Hepatocyte (in vitro differentiated cells): ENCODE data around the gene PARD3B. TPM values are rescaled to one million over a fixed set of nuclear protein-coding genes. Genes with fewer than 3 reads are reported as not detected.

Experiments
- DNase-seq: peaks from one replicate; pipeline ENCODE4 v3.0.0-alpha.2; 2016; ENCODE audit warnings: low spot score
- H2AFZ ChIP-seq: fragments of 200-600 bp; sonication (generic); 2 replicates; pipeline ENCODE4 v1.6.0; 2016; ENCODE audit warnings: antibody characterized with exemption, mild to moderate bottlenecking
- H3K27ac ChIP-seq: fragments of 200-600 bp; sonication (generic); 2 replicates; pipeline ENCODE4 v1.5.1; 2016; ENCODE audit warnings: mild to moderate bottlenecking
- H3K27me3 ChIP-seq: fragments of 200-600 bp; sonication (generic); 2 replicates; pipeline ENCODE4 v1.6.1; 2016
- H3K36me3 ChIP-seq: fragments of 200-600 bp; sonication (generic); replicated peaks from 2 replicates; pipeline ENCODE4 v1.5.1; 2016; ENCODE audit warnings: low read depth; ENCODE audit not compliant: insufficient read depth
- H3K4me1 ChIP-seq: fragments of 200-600 bp; sonication (generic); 2 replicates; pipeline ENCODE4 v1.5.1; 2016; ENCODE audit warnings: mild to moderate bottlenecking, moderate library complexity; ENCODE audit not compliant: insufficient read depth
- H3K4me2 ChIP-seq: fragments of 200-600 bp; sonication (generic); 2 replicates; pipeline ENCODE4 v1.6.0; 2016
- H3K4me3 ChIP-seq: fragments of 200-600 bp; sonication (generic); 2 replicates; pipeline ENCODE4 v1.5.1; 2016; ENCODE audit warnings: mild to moderate bottlenecking
- H3K79me2 ChIP-seq: fragments of 200-600 bp; sonication (generic); 2 replicates; pipeline ENCODE4 v1.6.0; 2017; ENCODE audit warnings: mild to moderate bottlenecking
- H3K9me2 ChIP-seq: fragments of 200-600 bp; sonication (generic); replicated peaks from 2 replicates; pipeline ENCODE4 v1.6.0; 2017; ENCODE audit warnings: mild to moderate bottlenecking; ENCODE audit not compliant: insufficient read depth
- H3K9me3 ChIP-seq: fragments of 200-600 bp; sonication (generic); 2 replicates; pipeline ENCODE4 v1.5.1; 2016; ENCODE audit warnings: low read depth, mild to moderate bottlenecking
- H4K20me1 ChIP-seq: fragments of 200-600 bp; sonication (generic); 2 replicates; pipeline ENCODE4 v1.6.0; 2016; ENCODE audit warnings: mild to moderate bottlenecking; ENCODE audit not compliant: insufficient read depth, poor library complexity, severe bottlenecking
- CTCF ChIP-seq: fragments of 200-600 bp; sonication (generic); IDR thresholded peaks from 2 replicates; pipeline ENCODE4 v1.5.1; 2016; ENCODE audit warnings: antibody characterized with exemption, mild to moderate bottlenecking; ENCODE audit not compliant: poor library complexity
- EZH2 ChIP-seq: fragments of 200-600 bp; sonication (generic); IDR thresholded peaks from 2 replicates; pipeline ENCODE4 v1.6.1; 2016; ENCODE audit warnings: antibody characterized with exemption, mild to moderate bottlenecking, borderline replicate concordance
- EZH2phosphoT487 ChIP-seq: fragments of 200-600 bp; sonication (generic); IDR thresholded peaks from one replicate; pipeline ENCODE4 v1.6.1; 2018; ENCODE audit warnings: antibody characterized with exemption, mild to moderate bottlenecking, low read depth, moderate library complexity; ENCODE audit not compliant: unreplicated experiment, severe bottlenecking
- WGBS: methylation state at CpG from one replicate; pipeline ENCODE4 v1.1.6; 2016; ENCODE audit warnings: low lambda C conversion rate; ENCODE audit errors: missing lambda C conversion rate; 5-methylcytosine and 5-hydroxymethylcytosine counted together
- polyA plus RNA-seq: library from polyadenylated mRNA; unstranded; fragments of >200 nt; fragmentation: Nextera tagmentation; extraction: Ambion mirVana; gene quantifications from 2 replicates; pipeline ENCODE4 v1.2.1, GENCODE V29; 2016
- total RNA-seq: library from RNA; depleted of rRNA; stranded (reverse); fragments of >200 nt; gene quantifications from 2 replicates; pipeline ENCODE4 v1.2.3, GENCODE V29; 2014

The PARD3B gene
- total and polyA plus RNA-seq, 2 experiments from 2014 or later, result 11.5 to 21.7 TPM

GRCh38 chr2:205644018-205644417, 1098.7 kb downstream of the PARD3B start:
- H3K4me2 ChIP-seq, result no peak overlapping the region
- no peak overlapping the region for H3K27ac ChIP-seq
- 76% methylated on average over 5 of the region's 5 CpGs for WGBS
- H4K20me1 ChIP-seq, result no peaks in the 10 kb centered on the region
- no peak overlapping the region for H3K4me3 ChIP-seq
- TF ChIP-seq CTCF (no peak), EZH2 (no peak), EZH2phosphoT487 (no peak)
- no peaks in the 10 kb centered on the region for H3K9me3 ChIP-seq
- no peak overlapping the region for H2AFZ ChIP-seq
- no peaks in the 10 kb centered on the region for H3K36me3 ChIP-seq
- H3K9me2 ChIP-seq, result no peaks in the 10 kb centered on the region
- no peak for DNase-seq
- H3K79me2 ChIP-seq, result no peaks in the 10 kb centered on the region
- no peaks in the 10 kb centered on the region for H3K4me1 ChIP-seq
- H3K27me3 ChIP-seq, result no peaks in the 10 kb centered on the region

- Histone ChIP-seq H3K27me3 (no peaks in the 10 kb centered on the region), H3K4me1 (no peaks in the 10 kb centered on the region), H3K4me2 (no peak overlapping the region), H4K20me1 (no peaks in the 10 kb centered on the region), H3K9me2 (no peaks in the 10 kb centered on the region), H3K4me3 (no peak overlapping the region), H3K36me3 (no peaks in the 10 kb centered on the region), H2AFZ (no peak overlapping the region), H3K27ac (no peak overlapping the region), H3K9me3 (no peaks in the 10 kb centered on the region), H3K79me2 (no peaks in the 10 kb centered on the region)
- DNase-seq, result no peak
- WGBS, result 63% methylated on average over 8 of the region's 8 CpGs
- TF ChIP-seq CTCF, result no peak
- TF ChIP-seq EZH2, result no peak
- no peak for TF ChIP-seq EZH2phosphoT487
Measured at GRCh38 chr2:205646680-205647079, 1101.4 kb downstream of the PARD3B start.

- DNase-seq, result no peak
- H4K20me1 ChIP-seq, result no peaks in the 10 kb centered on the region
- H3K4me1 ChIP-seq, result no peaks in the 10 kb centered on the region
- H3K27me3 ChIP-seq, result no peaks in the 10 kb centered on the region
- WGBS, result 58% methylated on average over 4 of the region's 4 CpGs
- no peaks in the 10 kb centered on the region for H3K9me3 ChIP-seq
- H3K79me2 ChIP-seq, result no peaks in the 10 kb centered on the region
- H3K27ac ChIP-seq, result no peak overlapping the region
- no peak overlapping the region for H3K4me2 ChIP-seq
- H3K4me3 ChIP-seq, result no peak overlapping the region
- TF ChIP-seq EZH2 (no peak), CTCF (no peak), EZH2phosphoT487 (no peak)
- no peaks in the 10 kb centered on the region for H3K36me3 ChIP-seq
- no peaks in the 10 kb centered on the region for H3K9me2 ChIP-seq
- H2AFZ ChIP-seq, result no peak overlapping the region
Measured at GRCh38 chr2:205650450-205650849, 1105.2 kb downstream of the PARD3B start.

GRCh38 chr2:205650931-205651330, 1105.7 kb downstream of the PARD3B start:
- 94% methylated on average over 7 of the region's 7 CpGs for WGBS
- H3K4me1 ChIP-seq, result no peaks in the 10 kb centered on the region
- H3K27me3 ChIP-seq, result no peaks in the 10 kb centered on the region
- H3K4me3 ChIP-seq, result no peak overlapping the region
- no peak overlapping the region for H2AFZ ChIP-seq
- H4K20me1 ChIP-seq, result no peaks in the 10 kb centered on the region
- H3K36me3 ChIP-seq, result no peaks in the 10 kb centered on the region
- no peak for DNase-seq
- H3K27ac ChIP-seq, result no peak overlapping the region
- H3K79me2 ChIP-seq, result no peaks in the 10 kb centered on the region
- H3K4me2 ChIP-seq, result no peak overlapping the region
- H3K9me2 ChIP-seq, result no peaks in the 10 kb centered on the region
- no peaks in the 10 kb centered on the region for H3K9me3 ChIP-seq
- TF ChIP-seq CTCF (no peak), EZH2phosphoT487 (no peak), EZH2 (no peak)
